ENCODE data around the gene FSTL5. TPM values are rescaled to one million over a fixed set of nuclear protein-coding genes. Genes with fewer than 3 reads are reported as not detected.

The FSTL5 gene
- total and polyA plus RNA-seq, 2 donors (not counting 3 experiments of a cell fraction or from before 2014, with no cell fraction given): 1.3 to 1.9 TPM

DNA sequence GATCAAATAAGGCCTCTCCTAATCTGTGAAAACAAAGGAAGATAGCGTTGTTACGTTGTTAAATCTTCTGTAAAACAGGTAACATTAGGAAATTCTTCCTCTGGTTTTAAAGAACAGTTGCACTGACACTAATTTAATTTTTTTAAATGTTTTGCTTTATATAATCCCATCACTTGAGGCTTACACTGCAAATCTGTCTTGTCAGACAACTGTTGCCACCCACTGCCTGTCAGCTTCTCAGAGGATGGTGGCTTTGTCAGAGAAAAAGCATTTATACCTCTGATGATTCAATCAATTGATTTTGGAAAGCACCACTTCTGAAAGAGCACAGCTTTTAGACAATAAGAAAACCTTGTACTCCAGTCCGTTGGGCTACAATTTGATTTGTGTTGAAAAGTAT, 799.1 kb downstream of the FSTL5 start:
- POLR2A ChIA-PET: no interaction called here
- intact Hi-C loops (cut with micrococcal nuclease) (no loop called here), dilution Hi-C loops (cut with MboI; ENCODE audit: extremely low pct_ligation_motif_present, low sequenced_read_pairs) (no loop called here)
- FAIRE-seq (no peak), DNase-seq (ENCODE audit: low read depth, low spot score) (no peak)
- TF ChIP-seq EZH2 (IDR thresholded peaks at IDR 0.05; ENCODE audit: borderline replicate concordance, low read depth, low read length, severe bottlenecking) (no peak), JUN (IDR thresholded peaks at IDR 0.05; ENCODE audit: borderline replicate concordance, insufficient read depth, insufficient read length, low read depth) (no peak), POLR2AphosphoS5 (IDR thresholded peaks at IDR 0.05; ENCODE audit: insufficient read depth, low read depth, low read length) (no peak), MYC (IDR thresholded peaks at IDR 0.05; ENCODE audit: low read depth, low read length) (no peak), FOS (IDR thresholded peaks at IDR 0.05; ENCODE audit: borderline replicate concordance, insufficient read depth, low read length) (no peak), GATA2 (IDR thresholded peaks at IDR 0.05; ENCODE audit: insufficient read depth, insufficient read length, low read depth, low read length) (no peak), POLR2A (IDR thresholded peaks at IDR 0.05; ENCODE audit: low read depth, low read length) (no peak)
- TF ChIP-seq, protein P1, sequence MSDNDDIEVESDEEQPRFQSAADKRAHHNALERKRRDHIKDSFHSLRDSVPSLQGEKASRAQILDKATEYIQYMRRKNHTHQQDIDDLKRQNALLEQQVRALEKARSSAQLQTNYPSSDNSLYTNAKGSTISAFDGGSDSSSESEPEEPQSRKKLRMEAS (IDR thresholded peaks at IDR 0.05; ENCODE audit: insufficient read depth, insufficient read length): no peak
- TF ChIP-seq, protein P2, sequence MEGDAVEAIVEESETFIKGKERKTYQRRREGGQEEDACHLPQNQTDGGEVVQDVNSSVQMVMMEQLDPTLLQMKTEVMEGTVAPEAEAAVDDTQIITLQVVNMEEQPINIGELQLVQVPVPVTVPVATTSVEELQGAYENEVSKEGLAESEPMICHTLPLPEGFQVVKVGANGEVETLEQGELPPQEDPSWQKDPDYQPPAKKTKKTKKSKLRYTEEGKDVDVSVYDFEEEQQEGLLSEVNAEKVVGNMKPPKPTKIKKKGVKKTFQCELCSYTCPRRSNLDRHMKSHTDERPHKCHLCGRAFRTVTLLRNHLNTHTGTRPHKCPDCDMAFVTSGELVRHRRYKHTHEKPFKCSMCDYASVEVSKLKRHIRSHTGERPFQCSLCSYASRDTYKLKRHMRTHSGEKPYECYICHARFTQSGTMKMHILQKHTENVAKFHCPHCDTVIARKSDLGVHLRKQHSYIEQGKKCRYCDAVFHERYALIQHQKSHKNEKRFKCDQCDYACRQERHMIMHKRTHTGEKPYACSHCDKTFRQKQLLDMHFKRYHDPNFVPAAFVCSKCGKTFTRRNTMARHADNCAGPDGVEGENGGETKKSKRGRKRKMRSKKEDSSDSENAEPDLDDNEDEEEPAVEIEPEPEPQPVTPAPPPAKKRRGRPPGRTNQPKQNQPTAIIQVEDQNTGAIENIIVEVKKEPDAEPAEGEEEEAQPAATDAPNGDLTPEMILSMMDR (IDR thresholded peaks at IDR 0.05; ENCODE audit: extremely low read depth in 1 of 2, insufficient read depth in 1 of 2, low read depth in 1 of 2, low read length in 2 of 2): no peak
- H4K20me1 ChIP-seq (replicated peaks; ENCODE audit: control insufficient read depth, extremely low read depth, insufficient read depth, low read length): no peaks in the 10 kb centered on the region
- no peaks in the 10 kb centered on the region for H3K36me3 ChIP-seq (ENCODE audit: control insufficient read depth in 2 of 2, extremely low read depth in 1 of 2, insufficient read depth in 2 of 2, low read length in 2 of 2)
- no peak overlapping the region for H3K27ac ChIP-seq (ENCODE audit: insufficient read depth, low read depth, low read length)
- H3K9me3 ChIP-seq (replicated peaks; ENCODE audit: control insufficient read depth, insufficient read depth, low read length): no peaks in the 10 kb centered on the region
- no peak overlapping the region for H2AFZ ChIP-seq (ENCODE audit: low read depth, low read length)
- no peaks in the 10 kb centered on the region for H3K9me1 ChIP-seq (replicated peaks; ENCODE audit: control insufficient read depth, extremely low read depth, insufficient read depth, low read length)
- no peaks in the 10 kb centered on the region for H3K79me2 ChIP-seq (ENCODE audit: control insufficient read depth, insufficient read depth, low read length)
- H3K4me3 ChIP-seq (replicated peaks in 1 of 3; ENCODE audit: insufficient read depth in 1 of 3, low read depth in 1 of 3, low read length in 3 of 3): no peak overlapping the region
- no peak overlapping the region for H3K9ac ChIP-seq (replicated peaks; ENCODE audit: extremely low read depth, insufficient read depth, low read length)
- BruUV-seq (replicated peaks): no TSS peak
- no peaks in the 10 kb centered on the region for H3K27me3 ChIP-seq (ENCODE audit: control insufficient read depth in 2 of 2, insufficient read depth in 2 of 2, low read length in 2 of 2)
- H3K4me2 ChIP-seq (ENCODE audit: insufficient read depth, low read length): no peak overlapping the region
- H3K4me1 ChIP-seq (ENCODE audit: control insufficient read depth, extremely low read depth, insufficient read depth, low read length): no peaks in the 10 kb centered on the region
- CTCF ChIA-PET: no interaction called here

Data from endothelial cell of umbilical vein (primary cell).